ENCODE measurements around the gene LMNTD1. TPM values are rescaled to one million over a fixed set of nuclear protein-coding genes. Genes with fewer than 3 reads are reported as not detected.
A peak's percentile ranks its signal among the peaks of the same experiment; 100 is the strongest.

The LMNTD1 gene
- total RNA-seq, 1 donor from 2014 or later: not detected

- Histone ChIP-seq H4K20me1 (ENCODE audit: insufficient read depth, low read length) (no peaks in the 10 kb centered on the region), H3K36me3 (ENCODE audit: insufficient read depth, low read length) (no peaks in the 10 kb centered on the region), H3K4me2 (ENCODE audit: low read length) (no peak overlapping the region), H3K9ac (ENCODE audit: low read length) (no peak overlapping the region), H2AFZ (ENCODE audit: low read depth, low read length) (no peak overlapping the region), H3K9me3 (ENCODE audit: insufficient read depth, low read depth, low read length) (no peaks in the 10 kb centered on the region), H3K4me1 (ENCODE audit: insufficient read depth, low read length) (peaks cover 4% of the 10 kb centered on the region), H3K27me3 (ENCODE audit: insufficient read depth, low read length) (no peaks in the 10 kb centered on the region), H3K79me2 (ENCODE audit: insufficient read depth, low read length) (no peaks in the 10 kb centered on the region), H3K4me3 (ENCODE audit: insufficient read depth, low read depth, low read length) (no peak overlapping the region), H3K27ac (ENCODE audit: low read depth, low read length) (no peak overlapping the region)
- DNase-seq (ENCODE audit: low read depth) (peak; percentile 60), FAIRE-seq (no peak)
- Mint-ChIP-seq H3K36me3 (ENCODE audit: low read depth, unreplicated experiment) (no peaks in the 10 kb centered on the region), H3K9me3 (ENCODE audit: unreplicated experiment) (no peaks in the 10 kb centered on the region), H3K4me3 (ENCODE audit: unreplicated experiment) (no peak overlapping the region), H3K27me3 (ENCODE audit: low read depth, unreplicated experiment) (no peaks in the 10 kb centered on the region), H3K4me1 (ENCODE audit: low read depth, unreplicated experiment) (peaks cover 13% of the 10 kb centered on the region), H3K27ac (ENCODE audit: unreplicated experiment) (no peak overlapping the region)
- no peak for TF ChIP-seq CTCF (IDR thresholded peaks at IDR 0.05; ENCODE audit: insufficient read depth, low read depth, low read length)
- TF ChIP-seq EZH2 (IDR thresholded peaks at IDR 0.05; ENCODE audit: insufficient read depth, low read length): no peak
These were observed 97.4 kb downstream of the LMNTD1 start for GRCh38 chr12:25455696-25456095.

- Mint-ChIP-seq H3K9me3 (ENCODE audit: unreplicated experiment) (no peaks in the 10 kb centered on the region), H3K4me3 (ENCODE audit: unreplicated experiment) (no peak overlapping the region), H3K27ac (ENCODE audit: unreplicated experiment) (no peak overlapping the region), H3K27me3 (ENCODE audit: low read depth, unreplicated experiment) (no peaks in the 10 kb centered on the region), H3K4me1 (ENCODE audit: low read depth, unreplicated experiment) (no peaks in the 10 kb centered on the region), H3K36me3 (ENCODE audit: low read depth, unreplicated experiment) (no peaks in the 10 kb centered on the region)
- Histone ChIP-seq H3K27ac (ENCODE audit: low read depth, low read length) (no peak overlapping the region), H3K79me2 (ENCODE audit: insufficient read depth, low read length) (no peaks in the 10 kb centered on the region), H3K9me3 (ENCODE audit: insufficient read depth, low read depth, low read length) (no peaks in the 10 kb centered on the region), H3K9ac (ENCODE audit: low read length) (no peak overlapping the region), H3K4me2 (ENCODE audit: low read length) (no peak overlapping the region), H2AFZ (ENCODE audit: low read depth, low read length) (no peak overlapping the region), H3K4me3 (ENCODE audit: insufficient read depth, low read depth, low read length) (no peak overlapping the region), H3K27me3 (ENCODE audit: insufficient read depth, low read length) (no peaks in the 10 kb centered on the region), H3K36me3 (ENCODE audit: insufficient read depth, low read length) (no peaks in the 10 kb centered on the region), H4K20me1 (ENCODE audit: insufficient read depth, low read length) (no peaks in the 10 kb centered on the region), H3K4me1 (ENCODE audit: insufficient read depth, low read length) (no peaks in the 10 kb centered on the region)
- FAIRE-seq: no peak
- no peak for TF ChIP-seq EZH2 (IDR thresholded peaks at IDR 0.05; ENCODE audit: insufficient read depth, low read length)
- TF ChIP-seq CTCF (IDR thresholded peaks at IDR 0.05; ENCODE audit: insufficient read depth, low read depth, low read length): no peak
- no peak for DNase-seq (ENCODE audit: low read depth)
These were observed 104.1 kb downstream of the LMNTD1 start for GRCh38 chr12:25449007-25449406.

GRCh38 chr12:25447046-25447445 is 106.0 kb downstream of the LMNTD1 start:
- no peak overlapping the region for H2AFZ ChIP-seq (ENCODE audit: low read depth, low read length)
- Mint-ChIP-seq H3K27ac (ENCODE audit: unreplicated experiment) (no peak overlapping the region), H3K9me3 (ENCODE audit: unreplicated experiment) (no peaks in the 10 kb centered on the region), H3K27me3 (ENCODE audit: low read depth, unreplicated experiment) (no peaks in the 10 kb centered on the region), H3K36me3 (ENCODE audit: low read depth, unreplicated experiment) (no peaks in the 10 kb centered on the region), H3K4me3 (ENCODE audit: unreplicated experiment) (no peak overlapping the region), H3K4me1 (ENCODE audit: low read depth, unreplicated experiment) (no peaks in the 10 kb centered on the region)
- H3K9ac ChIP-seq (ENCODE audit: low read length): no peak overlapping the region
- FAIRE-seq (no peak), DNase-seq (ENCODE audit: low read depth) (no peak)
- H3K27me3 ChIP-seq (ENCODE audit: insufficient read depth, low read length): no peaks in the 10 kb centered on the region
- no peaks in the 10 kb centered on the region for H3K79me2 ChIP-seq (ENCODE audit: insufficient read depth, low read length)
- H3K36me3 ChIP-seq (ENCODE audit: insufficient read depth, low read length): no peaks in the 10 kb centered on the region
- no peaks in the 10 kb centered on the region for H3K4me1 ChIP-seq (ENCODE audit: insufficient read depth, low read length)
- TF ChIP-seq EZH2 (IDR thresholded peaks at IDR 0.05; ENCODE audit: insufficient read depth, low read length): no peak
- TF ChIP-seq CTCF (IDR thresholded peaks at IDR 0.05; ENCODE audit: insufficient read depth, low read depth, low read length): no peak
- no peaks in the 10 kb centered on the region for H4K20me1 ChIP-seq (ENCODE audit: insufficient read depth, low read length)
- H3K4me2 ChIP-seq (ENCODE audit: low read length): no peak overlapping the region
- no peaks in the 10 kb centered on the region for H3K9me3 ChIP-seq (ENCODE audit: insufficient read depth, low read depth, low read length)
- no peak overlapping the region for H3K4me3 ChIP-seq (ENCODE audit: insufficient read depth, low read depth, low read length)
- H3K27ac ChIP-seq (ENCODE audit: low read depth, low read length): no peak overlapping the region
